ENCODE measurements around the gene TBCK. TPM values are rescaled to one million over a fixed set of nuclear protein-coding genes. Genes with fewer than 3 reads are reported as not detected.

The TBCK gene
- total and polyA plus RNA-seq, 10 donors = 6.7 to 61.3 (median 44.7) TPM

DNA sequence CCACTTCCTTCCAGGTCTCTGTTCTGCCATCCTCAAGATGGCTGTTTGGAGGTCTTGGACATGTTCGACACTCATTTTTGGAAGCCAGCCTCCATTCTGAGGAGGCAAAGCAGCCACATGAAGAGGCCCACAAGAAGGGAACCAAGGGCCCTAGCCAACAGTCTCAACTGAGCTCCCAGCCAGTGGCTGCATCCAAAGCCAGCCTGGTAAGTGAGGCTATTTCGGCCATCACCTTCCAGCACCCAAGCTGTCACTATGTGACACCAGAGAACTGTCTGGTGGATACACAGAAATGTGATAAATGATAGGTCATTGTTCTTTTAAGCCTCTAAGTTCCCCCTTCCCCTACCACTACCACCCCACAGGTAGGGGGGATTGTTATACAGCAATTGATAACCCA is 293.6 kb downstream of the TBCK start:
- peaks cover 0 to 25% (median 1%) of the 10 kb centered on the region in 8 donors for H3K9me3 ChIP-seq
- no peak overlapping the region for H3K4me3 ChIP-seq
- no peak overlapping the region for H3K27ac ChIP-seq
- no peaks in the 10 kb centered on the region for H3K36me3 ChIP-seq
- WGBS, 5 donors = 76 to 83% (median 80%) methylated on average over 2 of the region's 2 CpGs
- H3K27me3 ChIP-seq (replicated peaks in 1 of 7) = no peaks in the 10 kb centered on the region
- intact Hi-C loops (cut with DNase I; ENCODE audit: low total_unique reads) = no loop called here
- H3K4me1 ChIP-seq = no peaks in the 10 kb centered on the region
- TF ChIP-seq POLR2A (IDR thresholded peaks at IDR 0.05) (no peak), POLR2AphosphoS5 (IDR thresholded peaks at IDR 0.05) (no peak)
- TF ChIP-seq, protein P1, sequence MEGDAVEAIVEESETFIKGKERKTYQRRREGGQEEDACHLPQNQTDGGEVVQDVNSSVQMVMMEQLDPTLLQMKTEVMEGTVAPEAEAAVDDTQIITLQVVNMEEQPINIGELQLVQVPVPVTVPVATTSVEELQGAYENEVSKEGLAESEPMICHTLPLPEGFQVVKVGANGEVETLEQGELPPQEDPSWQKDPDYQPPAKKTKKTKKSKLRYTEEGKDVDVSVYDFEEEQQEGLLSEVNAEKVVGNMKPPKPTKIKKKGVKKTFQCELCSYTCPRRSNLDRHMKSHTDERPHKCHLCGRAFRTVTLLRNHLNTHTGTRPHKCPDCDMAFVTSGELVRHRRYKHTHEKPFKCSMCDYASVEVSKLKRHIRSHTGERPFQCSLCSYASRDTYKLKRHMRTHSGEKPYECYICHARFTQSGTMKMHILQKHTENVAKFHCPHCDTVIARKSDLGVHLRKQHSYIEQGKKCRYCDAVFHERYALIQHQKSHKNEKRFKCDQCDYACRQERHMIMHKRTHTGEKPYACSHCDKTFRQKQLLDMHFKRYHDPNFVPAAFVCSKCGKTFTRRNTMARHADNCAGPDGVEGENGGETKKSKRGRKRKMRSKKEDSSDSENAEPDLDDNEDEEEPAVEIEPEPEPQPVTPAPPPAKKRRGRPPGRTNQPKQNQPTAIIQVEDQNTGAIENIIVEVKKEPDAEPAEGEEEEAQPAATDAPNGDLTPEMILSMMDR (IDR thresholded peaks at IDR 0.05 in 8 of 11, conservative IDR thresholded peaks at IDR 0.05 in 3 of 11) = no peak
- DNase-seq = no peak

DNA sequence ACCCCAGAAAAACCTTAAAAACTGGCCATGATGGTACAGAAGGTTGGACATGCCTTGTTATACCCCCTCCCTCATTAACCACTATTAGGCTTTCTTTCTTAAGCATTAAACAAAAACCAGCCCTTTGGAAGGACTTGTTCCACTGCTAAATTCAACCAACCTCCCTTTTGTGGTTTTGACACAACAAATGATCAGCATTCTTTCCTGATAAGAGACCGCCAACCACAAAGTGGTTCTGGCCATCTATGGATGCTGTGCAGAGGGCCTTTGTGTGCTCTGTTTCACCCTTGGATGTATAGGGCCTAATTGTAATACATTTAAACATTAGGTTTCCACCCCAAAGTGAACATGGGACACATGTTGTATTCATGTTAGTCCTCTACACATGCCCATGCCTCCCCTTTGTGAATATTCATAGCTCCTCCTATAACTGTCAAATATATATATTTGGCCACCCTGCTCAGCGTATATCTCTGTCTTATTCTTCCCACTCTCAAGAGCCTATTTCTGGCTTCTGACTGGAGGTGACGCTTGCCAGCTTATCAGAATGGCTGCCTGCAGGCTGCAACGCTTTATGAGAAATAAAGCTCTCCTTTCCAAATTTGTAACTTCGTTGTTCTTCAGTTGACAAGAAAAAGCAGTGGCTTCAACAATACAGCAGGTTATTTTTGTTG is 294.1 kb downstream of the TBCK start:
- H3K9me3 ChIP-seq = peaks cover 0 to 20% (median 1%) of the 10 kb centered on the region in 8 donors
- TF ChIP-seq POLR2A (IDR thresholded peaks at IDR 0.05) = no peak
- TF ChIP-seq, protein P1 (IDR thresholded peaks at IDR 0.05 in 8 of 11, conservative IDR thresholded peaks at IDR 0.05 in 3 of 11) = no peak
- TF ChIP-seq POLR2AphosphoS5 (IDR thresholded peaks at IDR 0.05) = no peak
- DNase-seq = no peak
- 39 to 78% (median 48%) methylated on average over 4 to 5 of the region's 5 CpGs for WGBS, 5 donors
- intact Hi-C loops (cut with DNase I; ENCODE audit: low total_unique reads) = no loop called here
- no peaks in the 10 kb centered on the region for H3K36me3 ChIP-seq
- H3K4me3 ChIP-seq = no peak overlapping the region
- no peaks in the 10 kb centered on the region for H3K4me1 ChIP-seq
- H3K27me3 ChIP-seq (replicated peaks in 1 of 7) = no peaks in the 10 kb centered on the region
- H3K27ac ChIP-seq = no peak overlapping the region

DNA sequence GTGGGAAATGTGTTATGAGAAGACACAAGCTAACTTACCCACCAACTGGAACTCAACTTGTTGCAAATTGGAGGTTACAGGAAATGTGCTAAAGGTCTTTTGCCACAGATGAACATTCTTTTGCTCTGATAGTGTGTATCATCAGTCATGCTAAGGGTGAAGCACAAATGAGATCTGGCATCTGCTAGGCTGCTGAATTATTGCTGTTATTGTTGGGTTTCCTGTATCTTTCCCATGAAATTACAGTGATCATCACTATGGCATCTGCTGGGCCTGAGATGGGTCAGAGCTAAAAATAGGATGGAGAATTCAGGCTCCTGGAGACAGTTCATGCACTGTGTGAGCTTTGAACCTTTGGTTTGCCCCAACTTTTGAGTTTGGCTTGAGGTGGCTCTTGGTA is 296.2 kb downstream of the TBCK start:
- Histone ChIP-seq H3K27ac (no peak overlapping the region), H3K9me3 (peaks cover 0 to 17% (median 0%) of the 10 kb centered on the region in 8 donors), H3K4me1 (no peaks in the 10 kb centered on the region), H3K4me3 (no peak overlapping the region), H3K36me3 (no peaks in the 10 kb centered on the region), H3K27me3 (replicated peaks in 1 of 7) (no peaks in the 10 kb centered on the region)
- intact Hi-C loops (cut with DNase I; ENCODE audit: low total_unique reads) = no loop called here
- TF ChIP-seq POLR2A (IDR thresholded peaks at IDR 0.05) (no peak), POLR2AphosphoS5 (IDR thresholded peaks at IDR 0.05) (no peak)
- TF ChIP-seq, protein P1 (IDR thresholded peaks at IDR 0.05 in 8 of 11, conservative IDR thresholded peaks at IDR 0.05 in 3 of 11) = no peak
- no peak for DNase-seq

DNA sequence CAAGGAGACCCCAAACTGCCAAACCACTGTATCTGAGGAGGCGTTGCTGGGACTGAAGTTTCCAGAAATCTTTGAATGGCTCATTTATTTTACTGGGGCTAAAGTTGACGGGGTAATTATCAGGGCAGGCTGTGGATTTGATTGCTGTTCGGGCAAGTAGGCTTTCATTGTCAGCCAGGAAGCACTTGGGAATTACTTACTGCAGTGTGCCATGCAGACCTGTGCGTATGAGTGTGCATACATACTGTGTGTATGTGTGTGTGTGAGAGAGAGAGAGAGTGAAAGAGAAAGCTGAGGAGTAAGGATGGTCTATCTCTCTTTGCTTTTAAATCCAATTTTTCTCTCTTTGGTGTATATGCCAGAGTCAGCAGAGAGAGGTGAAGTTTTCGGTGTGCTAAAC is 298.0 kb downstream of the TBCK start:
- H3K36me3 ChIP-seq = no peaks in the 10 kb centered on the region
- H3K27ac ChIP-seq = no peak overlapping the region
- no peaks in the 10 kb centered on the region for H3K27me3 ChIP-seq (replicated peaks in 1 of 7)
- no peak overlapping the region for H3K4me3 ChIP-seq
- H3K9me3 ChIP-seq = peaks cover 0 to 24% (median 4%) of the 10 kb centered on the region in 8 donors
- 68 to 93% (median 83%) methylated on average over 5 of the region's 5 CpGs for WGBS, 5 donors
- TF ChIP-seq POLR2AphosphoS5 (IDR thresholded peaks at IDR 0.05) = no peak
- TF ChIP-seq, protein P1 (IDR thresholded peaks at IDR 0.05 in 8 of 11, conservative IDR thresholded peaks at IDR 0.05 in 3 of 11) = no peak
- no peak for TF ChIP-seq POLR2A (IDR thresholded peaks at IDR 0.05)
- no peak for DNase-seq
- no peaks in the 10 kb centered on the region for H3K4me1 ChIP-seq
- intact Hi-C loops (cut with DNase I; ENCODE audit: low total_unique reads) = no loop called here

Data from spleen (tissue), 11 donors.